Nephron progenitor cell (in vitro differentiated cells): ENCODE data around the gene FNDC3A.
A peak's percentile ranks its signal among the peaks of the same experiment; 100 is the strongest.

Experiments used
- DNase-seq: peaks from one replicate; pipeline ENCODE4 v3.0.0; 2021
- H3K27ac Mint-ChIP-seq: 2 replicates; pipeline ENCODE4 v1.8.0; 2021; ENCODE audit warnings: mild to moderate bottlenecking, moderate library complexity, mixed read lengths
- H3K27me3 Mint-ChIP-seq: 2 replicates; pipeline ENCODE4 v1.8.0; 2021; ENCODE audit warnings: mild to moderate bottlenecking, low read depth, mixed read lengths; ENCODE audit not compliant: poor library complexity
- H3K36me3 Mint-ChIP-seq: 2 replicates; pipeline ENCODE4 v1.8.0; 2021; ENCODE audit warnings: low read depth, mixed read lengths
- H3K4me1 Mint-ChIP-seq: 2 replicates; pipeline ENCODE4 v1.8.0; 2021; ENCODE audit warnings: mixed read lengths
- H3K4me3 Mint-ChIP-seq: 2 replicates; pipeline ENCODE4 v1.8.0; 2021; ENCODE audit warnings: mild to moderate bottlenecking, moderate library complexity, mixed read lengths
- H3K9me3 Mint-ChIP-seq: 2 replicates; pipeline ENCODE4 v1.8.0; 2021; ENCODE audit warnings: mild to moderate bottlenecking, moderate library complexity, mixed read lengths
- TF ChIP-seq, protein P1 (sequence below): fragments of 200-600 bp; sonication (generic); IDR thresholded peaks from 2 replicates; pipeline ENCODE4 v1.5.0; 2021; ENCODE audit warnings: antibody characterized with exemption

The FNDC3A gene

DNA sequence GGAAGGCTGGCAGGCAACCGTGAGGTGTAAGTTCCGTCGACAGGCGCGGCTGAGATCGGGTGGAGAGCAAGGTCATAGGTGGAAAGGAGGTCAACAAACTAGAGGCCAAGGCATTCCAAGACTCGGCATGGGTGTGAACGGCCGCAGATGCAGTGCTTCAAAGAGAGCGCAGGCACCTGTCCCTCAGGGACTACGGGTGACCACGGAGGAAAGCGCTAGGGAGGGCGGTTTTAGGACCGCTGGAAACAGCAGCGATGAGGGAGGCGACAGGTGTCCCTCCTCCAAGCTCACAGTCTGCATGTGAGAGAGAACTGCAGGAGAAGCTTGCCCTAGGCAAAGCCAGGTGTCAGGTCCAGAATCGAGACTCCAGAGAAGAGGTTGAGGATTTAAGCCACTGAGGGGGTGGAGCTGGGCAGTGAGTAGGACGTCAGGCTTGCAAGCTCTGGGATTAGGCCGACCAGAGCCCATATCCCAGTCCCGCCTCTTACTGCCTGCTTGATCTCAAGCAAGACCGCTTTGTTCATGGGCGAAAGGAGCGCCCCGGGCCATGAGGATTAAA is 242.9 kb downstream of the FNDC3A start:
- Mint-ChIP-seq H3K4me1 (peaks cover 34% of the 10 kb centered on the region), H3K27ac (no peak overlapping the region), H3K27me3 (peaks cover 82% of the 10 kb centered on the region), H3K4me3 (peak overlapping the region; percentile 76), H3K9me3 (peaks cover 12% of the 10 kb centered on the region), H3K36me3 (no peaks in the 10 kb centered on the region)
- DNase-seq, result peak; percentile 14
- TF ChIP-seq, protein P1, sequence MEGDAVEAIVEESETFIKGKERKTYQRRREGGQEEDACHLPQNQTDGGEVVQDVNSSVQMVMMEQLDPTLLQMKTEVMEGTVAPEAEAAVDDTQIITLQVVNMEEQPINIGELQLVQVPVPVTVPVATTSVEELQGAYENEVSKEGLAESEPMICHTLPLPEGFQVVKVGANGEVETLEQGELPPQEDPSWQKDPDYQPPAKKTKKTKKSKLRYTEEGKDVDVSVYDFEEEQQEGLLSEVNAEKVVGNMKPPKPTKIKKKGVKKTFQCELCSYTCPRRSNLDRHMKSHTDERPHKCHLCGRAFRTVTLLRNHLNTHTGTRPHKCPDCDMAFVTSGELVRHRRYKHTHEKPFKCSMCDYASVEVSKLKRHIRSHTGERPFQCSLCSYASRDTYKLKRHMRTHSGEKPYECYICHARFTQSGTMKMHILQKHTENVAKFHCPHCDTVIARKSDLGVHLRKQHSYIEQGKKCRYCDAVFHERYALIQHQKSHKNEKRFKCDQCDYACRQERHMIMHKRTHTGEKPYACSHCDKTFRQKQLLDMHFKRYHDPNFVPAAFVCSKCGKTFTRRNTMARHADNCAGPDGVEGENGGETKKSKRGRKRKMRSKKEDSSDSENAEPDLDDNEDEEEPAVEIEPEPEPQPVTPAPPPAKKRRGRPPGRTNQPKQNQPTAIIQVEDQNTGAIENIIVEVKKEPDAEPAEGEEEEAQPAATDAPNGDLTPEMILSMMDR, result no peak

DNA sequence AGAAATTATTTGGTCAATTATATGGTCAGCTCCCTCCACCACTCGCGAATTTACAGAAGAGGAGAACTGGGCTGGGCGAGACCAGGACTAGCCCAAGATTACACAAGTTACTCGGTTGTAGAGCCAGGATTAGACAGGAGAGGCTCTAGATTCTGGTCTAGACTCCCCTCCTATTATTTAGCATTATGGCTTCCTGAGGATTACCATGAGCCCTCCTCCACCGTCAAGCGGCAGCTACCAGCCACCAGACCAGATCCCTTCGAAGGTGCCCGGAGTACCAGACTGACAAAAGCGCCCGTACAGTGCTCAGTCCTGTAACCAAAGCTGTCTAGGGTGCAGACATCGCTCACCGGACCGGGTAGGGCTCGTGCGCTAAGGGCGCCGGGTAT is 243.9 kb downstream of the FNDC3A start:
- DNase-seq, result no peak
- Mint-ChIP-seq H3K27me3 (peaks cover 92% of the 10 kb centered on the region), H3K9me3 (peaks cover 12% of the 10 kb centered on the region), H3K4me3 (peak overlapping the region; percentile 58), H3K36me3 (no peaks in the 10 kb centered on the region), H3K4me1 (peaks cover 30% of the 10 kb centered on the region), H3K27ac (no peak overlapping the region)
- TF ChIP-seq, protein P1, result no peak

DNA sequence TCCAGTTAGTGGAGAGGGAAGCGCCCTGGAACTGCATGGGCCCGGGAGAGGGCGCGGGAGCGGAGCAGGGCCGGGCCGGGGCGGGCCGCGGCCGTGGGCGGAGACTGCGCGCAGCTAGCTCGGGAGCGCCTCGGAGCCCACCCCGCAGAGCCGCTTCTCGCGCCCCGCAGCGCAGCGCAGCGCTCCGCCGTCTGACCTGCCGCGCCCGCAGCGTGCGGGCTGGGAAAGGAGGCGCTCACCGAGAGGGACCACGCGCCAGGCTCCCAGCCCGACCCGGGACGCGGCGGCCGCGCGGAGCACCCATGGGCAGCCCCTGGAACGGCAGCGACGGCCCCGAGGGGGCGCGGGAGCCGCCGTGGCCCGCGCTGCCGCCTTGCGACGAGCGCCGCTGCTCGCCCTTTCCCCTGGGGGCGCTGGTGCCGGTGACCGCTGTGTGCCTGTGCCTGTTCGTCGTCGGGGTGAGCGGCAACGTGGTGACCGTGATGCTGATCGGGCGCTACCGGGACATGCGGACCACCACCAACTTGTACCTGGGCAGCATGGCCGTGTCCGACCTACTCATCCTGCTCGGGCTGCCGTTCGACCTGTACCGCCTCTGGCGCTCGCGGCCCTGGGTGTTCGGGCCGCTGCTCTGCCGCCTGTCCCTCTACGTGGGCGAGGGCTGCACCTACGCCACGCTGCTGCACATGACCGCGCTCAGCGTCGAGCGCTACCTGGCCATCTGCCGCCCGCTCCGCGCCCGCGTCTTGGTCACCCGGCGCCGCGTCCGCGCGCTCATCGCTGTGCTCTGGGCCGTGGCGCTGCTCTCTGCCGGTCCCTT is 244.5 kb downstream of the FNDC3A start, which contains the start of gene MLNR:
Gene MLNR (plus strand): TSS at position 303 of the 820 bp plus-strand sequence. CDS start 0 bp downstream, at position 303.
- Mint-ChIP-seq H3K4me1 (peaks cover 24% of the 10 kb centered on the region), H3K4me3 (peak within 1 kb of the TSS; percentile 76), H3K36me3 (no peaks in the 10 kb centered on the region), H3K27me3 (peaks cover 98% of the 10 kb centered on the region), H3K9me3 (peaks cover 12% of the 10 kb centered on the region), H3K27ac (no peak within 1 kb of the TSS)
- DNase-seq, result peak; percentile 63
- TF ChIP-seq, protein P1, result peak; percentile 1

DNA sequence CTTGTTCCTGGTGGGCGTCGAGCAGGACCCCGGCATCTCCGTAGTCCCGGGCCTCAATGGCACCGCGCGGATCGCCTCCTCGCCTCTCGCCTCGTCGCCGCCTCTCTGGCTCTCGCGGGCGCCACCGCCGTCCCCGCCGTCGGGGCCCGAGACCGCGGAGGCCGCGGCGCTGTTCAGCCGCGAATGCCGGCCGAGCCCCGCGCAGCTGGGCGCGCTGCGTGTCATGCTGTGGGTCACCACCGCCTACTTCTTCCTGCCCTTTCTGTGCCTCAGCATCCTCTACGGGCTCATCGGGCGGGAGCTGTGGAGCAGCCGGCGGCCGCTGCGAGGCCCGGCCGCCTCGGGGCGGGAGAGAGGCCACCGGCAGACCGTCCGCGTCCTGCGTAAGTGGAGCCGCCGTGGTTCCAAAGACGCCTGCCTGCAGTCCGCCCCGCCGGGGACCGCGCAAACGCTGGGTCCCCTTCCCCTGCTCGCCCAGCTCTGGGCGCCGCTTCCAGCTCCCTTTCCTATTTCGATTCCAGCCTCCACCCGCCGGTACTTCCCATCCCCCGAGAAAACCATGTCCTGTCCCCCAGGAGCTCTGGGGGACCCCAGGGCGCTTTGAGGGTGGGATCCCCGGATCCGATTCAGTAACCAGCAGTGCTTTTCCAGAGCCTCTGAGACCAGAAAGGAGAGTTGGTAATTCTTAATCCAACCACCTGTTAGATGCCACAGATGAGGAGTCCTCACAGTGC is 245.3 kb downstream of the FNDC3A start:
- H3K27me3 Mint-ChIP-seq, result peaks cover 97% of the 10 kb centered on the region
- DNase-seq, result peak; percentile 34
- TF ChIP-seq, protein P1, result no peak
- no peaks in the 10 kb centered on the region for H3K36me3 Mint-ChIP-seq
- H3K4me3 Mint-ChIP-seq, result peak overlapping the region; percentile 74
- H3K9me3 Mint-ChIP-seq, result peaks cover 12% of the 10 kb centered on the region
- no peak overlapping the region for H3K27ac Mint-ChIP-seq
- H3K4me1 Mint-ChIP-seq, result peaks cover 23% of the 10 kb centered on the region

DNA sequence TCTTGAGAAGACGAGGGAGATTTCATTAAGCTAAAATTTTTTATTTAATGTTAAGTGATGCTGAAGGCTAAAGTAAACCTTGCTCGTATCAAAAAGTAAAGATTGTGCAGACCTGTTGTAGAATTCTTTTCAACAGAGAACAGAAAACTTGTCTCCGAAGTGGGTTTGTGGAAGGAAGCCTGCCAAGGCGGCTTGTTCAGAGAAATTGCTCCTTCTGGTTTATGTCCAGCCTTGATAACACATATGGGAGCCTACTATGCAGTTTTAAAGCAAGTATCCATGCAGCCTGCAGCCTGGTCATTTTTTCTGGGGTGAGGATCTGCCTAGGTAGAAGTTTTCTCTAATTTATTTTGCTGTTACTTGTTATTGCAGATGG is 245.9 kb downstream of the FNDC3A start:
- DNase-seq, result no peak
- peaks cover 23% of the 10 kb centered on the region for H3K4me1 Mint-ChIP-seq
- TF ChIP-seq, protein P1, result no peak
- no peak overlapping the region for H3K27ac Mint-ChIP-seq
- H3K27me3 Mint-ChIP-seq, result peaks cover 94% of the 10 kb centered on the region
- no peaks in the 10 kb centered on the region for H3K36me3 Mint-ChIP-seq
- peaks cover 12% of the 10 kb centered on the region for H3K9me3 Mint-ChIP-seq
- peak overlapping the region; percentile 74 for H3K4me3 Mint-ChIP-seq
